M059J (cell line): Measurements from ENCODE around the gene DOK7. TPM values are rescaled to one million over a fixed set of nuclear protein-coding genes. Genes with fewer than 3 reads are reported as not detected.
"Not testable (repeated sequence)": the region's sequence is repeated elsewhere in the genome, so short reads cannot be mapped to it uniquely, and the experiment has no call there.

Experiments
- DNase-seq: peaks from one replicate; pipeline ENCODE4 v3.0.0-alpha.2; 2012; ENCODE audit warnings: low read depth
- total RNA-seq: library from RNA; depleted of rRNA; stranded (reverse); fragments of >200 nt; shearing (Covaris generic); gene quantifications from 2 replicates; pipeline ENCODE4 v1.2.3, GENCODE V29; 2014

The DOK7 gene
- total RNA-seq, 1 experiment from 2014 or later = 3.1 TPM

DNA sequence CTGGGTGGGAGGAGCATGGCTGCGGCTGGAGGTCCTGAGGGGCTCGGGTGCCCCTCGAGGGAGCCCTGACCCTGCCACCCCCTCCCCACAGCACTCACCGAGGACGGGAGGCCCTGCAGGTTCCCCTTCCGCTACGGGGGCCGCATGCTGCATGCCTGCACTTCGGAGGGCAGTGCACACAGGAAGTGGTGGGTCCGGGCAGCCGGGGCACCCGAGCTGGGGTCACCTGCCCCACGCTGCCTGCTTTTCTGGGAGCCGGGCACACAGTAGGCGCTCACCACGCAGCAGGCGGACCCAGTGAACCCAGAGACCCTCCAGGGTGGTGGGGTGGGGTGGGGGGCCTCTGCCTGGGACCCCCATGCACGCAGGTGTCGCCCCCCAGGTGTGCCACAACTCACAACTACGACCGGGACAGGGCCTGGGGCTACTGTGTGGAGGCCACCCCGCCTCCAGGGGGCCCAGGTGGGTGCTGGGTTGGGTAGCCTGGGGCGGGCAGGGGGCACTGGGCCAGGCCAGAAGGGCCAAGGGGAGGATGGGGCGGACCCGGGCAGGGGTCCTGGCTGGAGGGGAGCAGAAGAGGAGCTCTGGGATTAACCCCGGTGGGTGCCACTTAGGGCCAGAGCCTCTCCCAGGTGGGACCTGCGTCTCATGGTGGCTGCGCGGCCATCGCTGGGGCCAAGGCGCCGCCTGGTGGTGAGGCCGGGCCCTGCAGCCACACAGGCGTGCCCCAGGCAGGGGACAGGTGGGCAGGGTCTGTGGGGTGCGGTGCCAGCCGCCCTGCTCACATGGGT lies 20.0 kb upstream of the DOK7 start:
- peak; percentile 46 for DNase-seq

DNA sequence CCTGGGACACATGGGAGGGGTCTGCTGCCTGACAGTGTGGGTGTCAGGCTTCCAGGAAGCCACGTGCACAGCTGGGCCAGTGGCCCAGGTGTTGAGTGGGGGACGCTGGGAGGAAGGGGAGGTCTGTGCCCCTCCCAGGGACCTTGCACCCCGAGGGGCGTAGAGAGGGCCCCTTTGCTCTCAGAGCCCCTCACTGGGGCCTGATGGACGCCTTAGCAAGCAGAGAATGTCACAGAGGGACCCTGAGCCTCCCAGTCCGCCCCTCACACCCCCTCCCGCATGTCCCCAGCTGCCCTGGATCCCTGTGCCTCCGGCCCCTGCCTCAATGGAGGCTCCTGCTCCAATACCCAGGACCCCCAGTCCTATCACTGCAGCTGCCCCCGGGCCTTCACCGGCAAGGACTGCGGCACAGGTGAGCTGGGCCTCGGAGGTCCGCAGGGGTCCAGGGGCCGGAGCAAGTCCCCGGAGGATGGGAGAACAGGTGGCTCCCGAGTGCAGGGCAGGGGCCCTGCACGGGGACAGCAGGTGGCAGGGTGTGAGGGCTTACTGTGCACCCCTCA lies 19.3 kb upstream of the DOK7 start:
- DNase-seq = no peak

DNA sequence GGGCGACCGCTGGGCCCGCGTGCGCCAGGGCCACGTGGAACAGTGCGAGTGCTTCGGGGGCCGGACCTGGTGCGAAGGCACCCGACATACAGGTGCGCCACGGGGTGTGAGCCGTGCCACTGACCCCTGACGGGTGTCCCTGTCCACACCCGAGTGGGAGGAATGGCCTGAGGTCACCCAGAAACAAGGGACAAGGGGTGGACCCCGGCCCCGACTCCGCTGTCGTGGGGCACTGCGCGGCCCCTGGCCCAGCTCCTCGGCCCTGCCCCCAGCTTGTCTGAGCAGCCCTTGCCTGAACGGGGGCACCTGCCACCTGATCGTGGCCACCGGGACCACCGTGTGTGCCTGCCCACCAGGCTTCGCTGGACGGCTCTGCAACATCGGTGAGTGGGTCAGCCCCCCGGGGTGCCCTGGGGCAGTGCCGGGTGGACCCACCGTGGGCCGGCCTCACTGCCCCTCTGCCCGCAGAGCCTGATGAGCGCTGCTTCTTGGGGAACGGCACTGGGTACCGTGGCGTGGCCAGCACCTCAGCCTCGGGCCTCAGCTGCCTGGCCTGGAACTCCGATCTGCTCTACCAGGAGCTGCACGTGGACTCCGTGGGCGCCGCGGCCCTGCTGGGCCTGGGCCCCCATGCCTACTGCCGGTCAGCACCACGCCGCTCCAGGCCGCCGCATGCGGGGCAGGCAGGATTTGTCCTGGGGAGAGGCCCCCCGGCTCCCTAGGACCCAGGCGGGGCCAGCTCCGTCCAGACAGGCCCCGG lies 18.6 kb upstream of the DOK7 start:
- DNase-seq = no peak

DNA sequence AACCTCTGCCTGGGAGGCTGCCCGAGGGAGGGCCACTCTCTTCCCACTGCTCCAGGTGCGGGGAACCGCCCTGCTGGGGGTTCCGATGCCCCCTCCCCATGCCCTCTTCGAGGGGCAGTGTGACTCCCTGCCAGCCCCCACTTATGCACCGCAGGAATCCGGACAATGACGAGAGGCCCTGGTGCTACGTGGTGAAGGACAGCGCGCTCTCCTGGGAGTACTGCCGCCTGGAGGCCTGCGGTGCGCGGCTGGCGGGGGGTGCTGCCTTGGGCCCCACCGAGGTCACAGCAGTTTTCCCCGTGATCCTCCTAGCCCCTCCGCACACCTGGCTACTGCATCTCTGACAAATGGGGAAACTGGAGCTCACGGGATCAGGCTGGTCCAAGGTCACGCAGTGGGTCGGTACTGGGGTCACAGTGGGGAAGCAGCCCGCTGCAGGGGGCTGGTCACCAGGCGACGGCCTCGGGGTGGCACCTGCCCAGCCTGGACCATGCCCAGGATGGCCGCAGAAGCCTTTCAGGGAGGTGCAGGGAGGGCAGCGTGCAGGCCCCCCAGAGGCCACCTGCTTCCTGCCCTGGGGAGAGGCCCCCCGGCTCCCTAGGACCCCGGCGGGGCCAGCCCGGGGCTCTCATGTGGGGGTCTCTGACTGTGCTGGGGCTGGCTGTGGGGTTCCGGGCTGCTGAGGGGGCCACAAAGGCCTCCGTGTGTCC lies 17.8 kb upstream of the DOK7 start:
- DNase-seq = no peak

DNA sequence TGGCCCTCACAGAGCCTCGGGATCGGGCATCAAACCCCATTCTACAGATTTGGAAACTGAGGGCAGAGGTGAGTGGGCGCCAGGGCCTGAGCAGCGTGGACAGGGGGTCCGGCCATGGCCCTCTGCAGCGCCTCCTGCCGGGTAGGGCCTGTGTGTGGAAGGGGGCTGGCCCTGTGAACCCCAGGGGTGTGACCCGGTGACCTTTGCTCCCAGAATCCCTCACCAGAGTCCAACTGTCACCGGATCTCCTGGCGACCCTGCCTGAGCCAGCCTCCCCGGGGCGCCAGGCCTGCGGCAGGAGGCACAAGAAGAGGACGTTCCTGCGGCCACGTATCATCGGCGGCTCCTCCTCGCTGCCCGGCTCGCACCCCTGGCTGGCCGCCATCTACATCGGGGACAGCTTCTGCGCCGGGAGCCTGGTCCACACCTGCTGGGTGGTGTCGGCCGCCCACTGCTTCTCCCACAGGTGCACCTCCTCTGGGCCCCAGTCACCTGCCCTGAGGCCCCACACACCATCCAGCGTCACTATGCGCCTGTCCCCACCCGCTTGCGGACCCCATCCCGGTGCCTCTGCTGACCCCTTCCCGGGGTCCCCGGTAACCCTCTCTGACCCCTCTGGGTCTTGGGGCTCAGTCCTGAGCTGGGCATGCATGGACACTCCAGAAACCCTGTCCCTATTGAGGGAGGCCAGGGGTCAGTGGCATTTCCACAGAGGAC lies 17.1 kb upstream of the DOK7 start:
- DNase-seq = no peak

DNA sequence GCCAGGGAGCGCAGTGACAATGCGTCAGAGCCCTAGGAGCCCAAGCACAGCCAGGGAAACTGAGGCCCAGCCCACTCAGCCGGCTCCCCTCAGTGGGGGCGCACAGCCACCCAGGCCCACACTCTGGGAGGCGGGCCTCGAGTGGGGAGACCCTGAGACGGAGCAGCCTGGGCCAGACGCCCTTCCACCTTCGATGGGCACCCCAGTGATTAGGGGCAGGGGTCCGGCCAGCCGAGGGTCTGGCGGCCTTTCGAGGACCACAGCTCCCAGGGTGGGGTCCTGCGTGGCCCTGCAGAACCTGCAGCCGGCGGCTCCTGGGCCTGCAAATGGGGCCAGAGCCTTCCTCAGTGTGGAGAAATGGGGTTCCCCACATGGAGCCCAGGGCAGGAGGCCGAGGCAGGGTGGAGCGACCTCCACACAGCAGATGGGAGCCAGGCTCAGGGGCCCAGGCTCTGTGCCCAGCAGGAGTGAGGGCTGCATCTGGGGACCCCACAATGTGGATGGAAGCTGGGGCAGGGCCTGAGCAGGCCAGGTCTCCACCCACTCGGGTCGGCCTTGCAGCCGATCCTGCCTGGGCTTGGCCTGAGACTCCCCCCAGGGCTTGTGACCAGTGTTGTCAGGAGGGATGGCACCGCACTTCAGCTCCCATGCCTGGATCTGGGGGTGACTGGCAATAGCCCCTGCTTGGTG lies 16.3 kb upstream of the DOK7 start:
- DNase-seq = no peak

DNA sequence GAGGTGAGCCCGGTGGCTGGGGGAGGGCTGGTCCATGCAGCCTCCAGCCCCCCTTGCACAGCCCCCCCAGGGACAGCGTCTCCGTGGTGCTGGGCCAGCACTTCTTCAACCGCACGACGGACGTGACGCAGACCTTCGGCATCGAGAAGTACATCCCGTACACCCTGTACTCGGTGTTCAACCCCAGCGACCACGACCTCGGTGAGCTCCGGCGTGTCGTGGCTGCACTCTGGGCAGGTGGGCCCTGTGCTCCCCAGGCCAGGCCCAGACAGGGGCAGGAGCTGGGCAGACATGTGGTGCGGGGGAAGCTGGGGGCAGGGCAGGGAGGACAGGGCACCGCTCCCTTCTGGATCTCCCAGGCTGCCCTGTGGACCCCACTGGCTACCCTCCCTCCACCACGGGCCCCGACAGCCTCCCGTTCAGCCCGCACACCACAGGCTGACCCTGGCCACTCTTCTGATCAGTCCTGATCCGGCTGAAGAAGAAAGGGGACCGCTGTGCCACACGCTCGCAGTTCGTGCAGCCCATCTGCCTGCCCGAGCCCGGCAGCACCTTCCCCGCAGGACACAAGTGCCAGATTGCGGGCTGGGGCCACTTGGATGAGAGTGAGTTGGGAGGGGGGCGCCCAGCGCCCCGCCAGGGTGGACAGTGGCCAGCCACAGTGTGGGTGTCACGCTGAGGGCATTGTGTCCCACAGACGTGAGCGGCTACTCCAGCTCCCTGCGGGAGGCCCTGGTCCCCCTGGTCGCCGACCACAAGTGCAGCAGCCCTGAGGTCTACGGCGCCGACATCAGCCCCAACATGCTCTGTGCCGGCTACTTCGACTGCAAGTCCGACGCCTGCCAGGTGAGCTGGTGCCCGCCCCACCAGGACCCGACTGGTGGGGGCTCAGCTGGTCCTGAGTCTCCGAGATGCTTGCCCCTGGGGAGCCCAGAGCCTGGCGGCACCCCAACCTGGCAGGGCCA lies 15.4 kb upstream of the DOK7 start:
- DNase-seq = no peak

DNA sequence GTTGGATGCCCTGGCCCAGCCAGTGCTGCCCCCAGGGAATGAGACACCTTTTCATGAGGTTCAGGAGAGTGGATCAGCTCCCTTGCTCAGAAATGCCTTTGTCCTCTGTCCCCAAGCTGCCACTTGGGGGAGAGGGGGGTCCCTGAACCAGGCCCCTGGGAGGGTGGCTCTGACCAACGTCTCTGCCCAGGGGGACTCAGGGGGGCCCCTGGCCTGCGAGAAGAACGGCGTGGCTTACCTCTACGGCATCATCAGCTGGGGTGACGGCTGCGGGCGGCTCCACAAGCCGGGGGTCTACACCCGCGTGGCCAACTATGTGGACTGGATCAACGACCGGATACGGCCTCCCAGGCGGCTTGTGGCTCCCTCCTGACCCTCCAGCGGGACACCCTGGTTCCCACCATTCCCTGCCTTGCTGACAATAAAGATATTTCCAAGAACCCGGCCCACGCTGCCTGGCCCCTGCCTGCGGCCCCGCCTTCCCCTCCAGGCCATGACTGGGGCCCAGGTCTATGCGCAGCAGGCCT lies 14.0 kb upstream of the DOK7 start:
- DNase-seq = no peak

DNA sequence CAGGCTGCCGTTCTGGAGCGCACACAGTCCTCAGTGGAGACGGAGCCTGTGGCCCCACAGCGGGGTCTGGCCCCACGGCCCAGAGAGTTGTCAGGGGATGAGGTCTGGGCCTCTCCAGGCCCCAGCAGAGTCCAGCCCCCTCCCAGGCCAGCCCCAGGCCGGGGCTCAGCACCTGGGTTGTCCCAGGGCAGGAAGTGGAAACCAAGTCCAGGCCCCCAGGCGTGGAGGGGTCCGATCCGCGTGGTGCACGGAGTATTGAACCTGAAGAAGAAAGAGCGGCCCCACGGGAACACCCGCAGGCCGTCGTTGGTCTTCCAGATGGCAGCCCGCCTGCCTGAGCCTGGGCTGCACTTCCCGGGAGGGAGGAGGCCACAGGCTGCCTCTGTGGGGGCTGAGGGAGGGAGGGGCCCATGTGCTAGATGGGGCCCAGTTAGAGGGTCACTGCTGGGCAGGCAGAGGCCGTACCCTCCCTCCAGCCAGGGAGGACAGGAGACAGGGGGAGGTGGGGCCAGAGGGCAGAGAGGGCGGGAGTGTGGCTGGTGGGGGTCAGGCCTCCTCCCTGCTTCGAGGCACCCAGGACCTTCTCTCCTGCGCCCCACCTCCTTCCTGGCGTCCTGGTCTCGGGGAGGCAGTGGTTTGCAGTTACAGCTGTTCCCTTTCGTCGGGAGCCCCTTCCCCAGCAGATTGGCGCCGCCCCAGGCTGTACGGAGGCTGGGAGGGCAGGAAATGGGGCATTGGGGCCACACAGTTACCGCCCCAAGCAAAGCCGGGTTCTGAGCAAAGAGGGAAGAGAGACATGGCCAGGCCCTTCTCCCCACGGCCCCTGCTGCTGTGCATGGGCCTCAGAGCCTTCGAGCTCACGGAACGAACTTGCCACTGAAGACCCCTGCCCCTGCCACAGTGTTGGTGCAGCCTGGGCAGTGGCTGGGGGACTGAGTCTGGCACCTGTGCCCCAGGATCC lies 13.3 kb upstream of the DOK7 start:
- DNase-seq = no peak

DNA sequence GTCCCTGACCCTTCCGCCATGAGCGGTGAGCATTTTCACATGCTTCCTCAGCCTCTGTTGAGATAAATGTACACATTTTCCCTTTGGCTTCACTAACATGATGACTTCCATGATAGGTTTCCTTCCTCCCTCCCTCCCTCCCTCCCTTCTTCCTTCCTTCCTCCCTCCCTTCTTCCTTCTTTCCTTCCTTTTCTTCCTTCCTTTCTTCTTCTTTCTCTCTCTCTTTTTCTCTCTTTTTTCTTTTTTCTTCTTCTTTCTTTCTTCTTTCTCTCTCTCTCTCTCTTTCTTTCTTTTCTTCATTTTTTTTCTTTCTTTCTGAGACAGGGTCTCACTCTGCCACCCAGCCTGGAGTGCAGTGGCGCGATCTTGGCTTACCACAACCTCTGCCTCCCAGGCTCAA lies 12.5 kb upstream of the DOK7 start:
- no peak for DNase-seq

DNA sequence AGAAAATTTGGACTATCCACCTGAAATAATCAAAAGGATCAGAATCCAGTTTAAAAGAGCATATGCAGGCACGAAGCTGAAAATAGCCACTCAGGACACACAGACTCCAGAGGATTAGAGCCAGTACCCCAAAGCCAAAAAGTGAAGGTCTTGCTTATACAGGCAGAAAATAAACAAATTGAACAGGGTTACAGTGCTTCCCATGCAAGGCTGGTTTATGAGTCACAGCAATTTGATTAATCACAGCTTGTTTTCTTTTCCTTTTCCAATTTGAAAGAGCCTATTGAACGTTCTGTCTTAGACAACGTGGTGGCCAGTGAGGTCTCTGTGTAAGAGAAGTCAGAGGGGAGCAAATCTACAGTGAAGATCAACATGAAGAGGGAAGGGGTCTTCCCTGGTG lies 11.2 kb upstream of the DOK7 start:
- peak; percentile 67 for DNase-seq

DNA sequence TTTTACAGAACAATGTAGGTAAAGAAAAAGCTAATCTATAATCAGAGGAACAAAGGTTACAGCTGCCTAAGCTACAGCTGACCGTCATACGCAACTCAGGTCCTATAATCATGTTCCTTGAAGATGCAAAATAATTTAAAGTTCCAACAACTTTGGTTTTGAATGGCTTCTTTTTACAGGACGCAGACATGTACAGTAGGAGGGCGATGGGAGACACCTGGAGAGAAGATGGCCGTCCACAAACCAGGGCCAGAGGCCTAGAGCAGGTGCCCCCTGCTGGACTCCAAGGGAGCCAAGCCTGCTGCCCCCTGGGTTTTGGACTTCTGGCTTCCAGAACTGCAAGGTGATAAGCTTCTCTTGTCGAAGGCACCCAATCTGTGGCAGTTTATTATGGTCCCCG lies 10.7 kb upstream of the DOK7 start:
- DNase-seq = no peak

DNA sequence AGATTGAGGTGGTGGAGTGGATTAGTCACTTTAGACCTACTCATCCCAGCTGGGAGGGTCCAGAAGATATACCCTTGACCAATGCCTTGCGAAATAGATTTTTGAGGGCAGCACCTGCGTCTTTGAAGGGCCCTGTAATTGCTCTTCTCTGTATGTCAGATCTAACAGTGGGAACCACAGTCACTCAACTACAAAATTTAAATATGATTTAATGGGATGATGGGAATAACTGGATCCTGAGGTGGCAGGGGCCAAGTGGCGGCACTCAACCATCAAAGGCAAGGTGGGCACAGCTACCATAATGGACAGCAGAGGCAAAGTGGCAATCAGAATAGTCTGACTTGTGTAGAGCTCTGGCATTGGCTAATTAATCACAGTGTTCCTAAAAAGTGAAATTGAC lies 7.5 kb upstream of the DOK7 start:
- not testable (repeated sequence) for DNase-seq

DNA sequence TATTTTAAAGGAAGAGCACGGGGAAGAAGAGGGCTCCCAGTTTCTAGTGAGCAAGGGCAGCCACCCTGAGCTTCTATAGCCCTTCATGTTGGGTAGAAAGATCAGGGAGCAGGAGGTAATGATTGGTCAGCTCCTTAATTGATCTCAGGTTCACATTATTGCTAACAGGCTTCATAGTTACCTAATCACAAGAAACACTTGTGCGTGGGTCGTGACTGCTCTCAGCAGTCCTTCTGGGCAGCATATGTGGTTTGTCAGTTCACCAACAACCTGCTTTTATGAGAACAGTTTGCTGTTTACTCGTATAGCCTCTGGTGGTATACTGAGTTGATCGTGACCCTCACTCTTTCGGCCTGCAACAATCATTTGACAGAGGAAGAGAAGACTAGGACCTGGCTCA lies 4.7 kb upstream of the DOK7 start:
- no peak for DNase-seq

DNA sequence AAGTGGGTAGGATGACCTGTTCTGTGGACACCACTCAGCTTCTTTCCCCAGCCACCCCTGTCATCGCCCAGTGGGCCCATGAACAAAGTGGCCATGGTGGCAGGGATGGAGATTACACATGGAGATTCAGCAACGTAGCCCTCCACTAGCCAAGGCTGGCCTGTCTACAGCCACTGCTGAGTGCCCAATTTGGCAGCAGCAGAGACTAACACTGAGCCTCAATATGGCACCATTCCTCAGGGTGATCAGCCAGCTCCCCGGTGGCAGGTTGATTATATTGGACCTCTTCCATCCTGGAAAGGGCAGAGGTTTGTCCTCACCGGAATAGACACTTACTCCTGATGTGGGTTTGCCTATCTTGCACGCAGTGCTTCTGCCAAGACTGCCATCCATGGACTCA lies 4.0 kb upstream of the DOK7 start:
- not testable (repeated sequence) for DNase-seq

DNA sequence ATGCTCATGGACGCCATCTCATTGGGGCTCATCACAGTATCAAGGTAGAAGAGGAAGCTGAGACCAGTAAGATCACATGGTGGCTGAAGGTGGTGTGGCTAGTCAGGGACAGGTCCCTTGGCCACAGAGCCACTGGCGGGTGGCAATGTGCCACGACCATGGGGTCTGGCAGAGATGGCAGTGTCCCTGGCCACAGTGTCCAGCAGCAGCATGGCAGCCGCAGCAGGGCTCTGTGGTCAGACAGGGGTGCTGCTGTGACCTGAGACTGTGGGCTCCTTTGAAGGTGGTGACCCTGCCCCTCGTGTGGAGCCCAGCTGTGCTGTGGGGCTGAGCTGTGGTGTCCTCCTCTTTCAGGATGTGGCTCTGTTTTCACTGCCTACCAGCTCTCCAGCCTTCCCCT lies 2.2 kb upstream of the DOK7 start:
- DNase-seq = no peak

DNA sequence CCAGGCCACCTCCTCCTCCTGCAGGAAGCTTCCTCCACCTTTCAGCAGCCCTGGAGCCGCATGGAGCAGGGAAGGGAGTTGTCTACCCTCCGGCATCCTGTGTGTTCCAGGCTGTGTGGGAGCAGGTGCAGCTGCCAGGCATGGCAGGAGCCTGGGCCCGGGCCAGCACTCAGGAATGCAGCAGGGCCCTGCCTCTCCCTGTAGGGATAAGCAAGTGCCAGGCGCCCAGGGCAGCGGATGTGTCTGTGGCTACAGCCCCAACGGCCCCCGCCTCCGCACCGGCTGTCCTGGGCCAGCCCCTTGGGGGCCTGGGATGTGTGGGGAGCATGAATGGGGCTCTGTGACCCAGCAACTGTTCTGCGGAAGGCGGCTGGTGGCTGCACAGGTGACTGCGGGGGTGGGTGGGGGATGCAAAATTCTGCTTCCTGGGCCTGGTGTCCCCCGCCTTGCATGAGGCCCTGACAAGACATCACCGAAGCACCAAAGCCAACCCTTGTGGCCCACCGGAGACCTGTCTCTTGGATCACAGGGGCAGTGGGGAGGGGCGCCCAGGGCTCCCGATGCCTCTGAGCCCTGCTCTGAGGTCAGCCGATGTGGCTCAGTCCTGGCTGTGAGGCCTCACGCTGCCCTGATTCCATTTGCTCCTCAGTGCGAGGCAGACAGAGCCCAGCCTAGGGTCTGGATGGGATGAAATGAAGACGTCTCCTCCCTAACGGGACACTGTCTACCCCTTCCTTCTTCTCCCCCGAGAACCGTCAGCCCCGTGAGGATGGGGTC lies 1.4 kb upstream of the DOK7 start:
- peak; percentile 78 for DNase-seq

DNA sequence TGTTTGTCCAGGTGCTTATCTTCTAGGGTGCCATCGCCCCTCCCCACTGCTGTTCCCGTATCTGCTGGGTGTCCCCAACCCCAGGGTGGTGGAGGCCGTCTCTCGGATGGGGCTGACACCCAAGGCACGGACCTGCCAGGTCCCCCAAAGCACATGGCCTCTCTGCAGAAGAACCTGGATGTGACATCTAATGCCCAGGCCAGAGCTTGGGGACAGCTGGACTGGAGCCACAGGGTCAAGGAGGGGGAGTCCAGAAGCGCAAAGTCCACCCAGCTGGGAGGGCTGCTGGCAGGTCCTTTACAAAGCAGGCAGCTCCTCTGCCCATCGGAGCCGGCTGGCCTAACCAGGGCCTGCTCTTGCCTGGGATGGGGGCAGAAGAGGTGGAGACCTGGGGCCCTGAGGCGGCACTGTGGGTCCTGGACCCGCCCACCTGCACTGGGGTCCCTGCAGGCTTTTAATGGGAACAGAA lies 751 bp upstream of the DOK7 start:
- DNase-seq = no peak
